ENCODE results near the gene TERT. TPM values are rescaled to one million over a fixed set of nuclear protein-coding genes. Genes with fewer than 3 reads are reported as not detected.

The TERT gene
- total RNA-seq, 1 donor from 2014 or later: 0.20 TPM

DNA sequence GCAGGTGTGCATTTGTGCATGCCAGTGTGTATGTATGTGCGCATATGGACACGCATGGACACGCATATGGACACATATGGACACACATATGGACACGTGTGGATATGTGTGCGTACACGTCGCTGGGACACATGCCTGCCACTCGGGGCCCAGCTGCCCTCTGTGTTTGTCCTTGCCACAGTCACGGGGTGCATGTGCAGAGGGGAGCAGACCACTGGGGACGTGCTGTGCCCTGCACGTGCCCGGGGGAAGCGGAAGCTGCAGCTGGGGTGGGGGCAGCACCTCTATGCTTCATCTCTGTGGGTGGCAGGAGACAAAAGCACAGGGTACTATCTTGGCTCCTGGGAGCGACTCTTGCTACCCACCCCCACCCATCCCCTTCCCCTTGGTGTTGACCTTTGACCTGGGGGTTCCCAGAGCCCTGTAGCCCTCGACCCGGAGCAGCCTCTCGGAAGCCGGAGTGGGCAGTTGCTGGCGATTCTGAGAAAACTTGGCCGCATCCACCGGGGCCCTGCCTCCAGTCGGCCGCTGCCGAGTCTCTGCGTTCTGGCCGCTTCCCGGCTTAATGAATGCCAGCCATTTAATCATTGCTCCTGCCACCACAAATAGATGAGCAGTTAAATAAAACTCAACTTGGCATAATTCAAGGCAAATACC lies 72.1 kb downstream of the TERT start:
- Mint-ChIP-seq H3K27ac (no peak overlapping the region), H3K4me1 (no peaks in the 10 kb centered on the region), H3K27me3 (ENCODE audit: low read depth) (peaks cover 37% of the 10 kb centered on the region), H3K9me3 (no peaks in the 10 kb centered on the region), H3K4me3 (no peak overlapping the region), H3K36me3 (no peaks in the 10 kb centered on the region)
- TF ChIP-seq, protein P1, sequence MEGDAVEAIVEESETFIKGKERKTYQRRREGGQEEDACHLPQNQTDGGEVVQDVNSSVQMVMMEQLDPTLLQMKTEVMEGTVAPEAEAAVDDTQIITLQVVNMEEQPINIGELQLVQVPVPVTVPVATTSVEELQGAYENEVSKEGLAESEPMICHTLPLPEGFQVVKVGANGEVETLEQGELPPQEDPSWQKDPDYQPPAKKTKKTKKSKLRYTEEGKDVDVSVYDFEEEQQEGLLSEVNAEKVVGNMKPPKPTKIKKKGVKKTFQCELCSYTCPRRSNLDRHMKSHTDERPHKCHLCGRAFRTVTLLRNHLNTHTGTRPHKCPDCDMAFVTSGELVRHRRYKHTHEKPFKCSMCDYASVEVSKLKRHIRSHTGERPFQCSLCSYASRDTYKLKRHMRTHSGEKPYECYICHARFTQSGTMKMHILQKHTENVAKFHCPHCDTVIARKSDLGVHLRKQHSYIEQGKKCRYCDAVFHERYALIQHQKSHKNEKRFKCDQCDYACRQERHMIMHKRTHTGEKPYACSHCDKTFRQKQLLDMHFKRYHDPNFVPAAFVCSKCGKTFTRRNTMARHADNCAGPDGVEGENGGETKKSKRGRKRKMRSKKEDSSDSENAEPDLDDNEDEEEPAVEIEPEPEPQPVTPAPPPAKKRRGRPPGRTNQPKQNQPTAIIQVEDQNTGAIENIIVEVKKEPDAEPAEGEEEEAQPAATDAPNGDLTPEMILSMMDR (IDR thresholded peaks at IDR 0.05; ENCODE audit: unreplicated experiment): no peak
- DNase-seq (ENCODE audit: low spot score in 2 of 2, unreplicated experiment in 2 of 2): no peak

DNA sequence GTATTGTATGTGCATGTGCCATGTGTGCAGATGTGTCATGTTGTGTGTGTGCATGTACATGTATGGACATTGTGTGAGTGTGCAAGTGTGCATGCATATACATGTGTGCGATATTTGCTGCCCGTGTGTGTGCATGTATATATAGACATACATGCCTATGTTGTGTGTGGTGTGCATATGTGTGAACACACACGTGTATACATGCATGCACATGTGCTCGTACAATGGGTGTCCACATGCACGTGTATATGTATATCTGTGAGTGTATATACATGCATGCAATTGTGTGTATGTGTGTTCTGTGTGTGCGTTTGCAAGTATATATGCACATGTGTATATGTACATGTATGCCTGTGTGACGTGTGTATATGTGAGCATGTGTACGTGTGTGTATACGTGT lies 72.7 kb downstream of the TERT start:
- no peak for DNase-seq (ENCODE audit: low spot score in 2 of 2, unreplicated experiment in 2 of 2)
- H3K27ac Mint-ChIP-seq: no peak overlapping the region
- TF ChIP-seq, protein P1 (IDR thresholded peaks at IDR 0.05; ENCODE audit: unreplicated experiment): no peak
- H3K4me1 Mint-ChIP-seq: no peaks in the 10 kb centered on the region
- H3K9me3 Mint-ChIP-seq: no peaks in the 10 kb centered on the region
- no peak overlapping the region for H3K4me3 Mint-ChIP-seq
- H3K27me3 Mint-ChIP-seq (ENCODE audit: low read depth): peaks cover 32% of the 10 kb centered on the region
- no peaks in the 10 kb centered on the region for H3K36me3 Mint-ChIP-seq

DNA sequence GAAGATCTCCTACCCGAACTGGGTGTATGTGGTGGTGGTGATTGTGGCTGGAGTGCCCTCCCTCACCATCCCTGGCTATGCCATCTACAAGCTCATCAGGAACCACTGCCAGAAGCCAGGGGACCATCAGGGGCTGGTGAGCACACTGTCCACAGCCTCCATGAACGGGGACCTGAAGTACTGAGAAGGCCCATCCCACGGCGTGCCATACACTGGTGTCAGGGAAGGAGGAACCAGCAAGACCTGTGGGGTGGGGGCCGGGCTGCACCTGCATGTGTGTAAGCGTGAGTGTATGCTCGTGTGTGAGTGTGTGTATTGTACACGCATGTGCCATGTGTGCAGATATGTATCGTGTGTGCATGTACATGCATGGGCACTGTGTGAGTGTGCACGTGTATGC lies 73.1 kb downstream of the TERT start:
- Mint-ChIP-seq H3K4me1 (no peaks in the 10 kb centered on the region), H3K4me3 (no peak overlapping the region), H3K27me3 (ENCODE audit: low read depth) (peaks cover 30% of the 10 kb centered on the region), H3K36me3 (no peaks in the 10 kb centered on the region), H3K9me3 (no peaks in the 10 kb centered on the region), H3K27ac (no peak overlapping the region)
- DNase-seq (ENCODE audit: low spot score in 2 of 2, unreplicated experiment in 2 of 2): no peak
- TF ChIP-seq, protein P1 (IDR thresholded peaks at IDR 0.05; ENCODE audit: unreplicated experiment): no peak

DNA sequence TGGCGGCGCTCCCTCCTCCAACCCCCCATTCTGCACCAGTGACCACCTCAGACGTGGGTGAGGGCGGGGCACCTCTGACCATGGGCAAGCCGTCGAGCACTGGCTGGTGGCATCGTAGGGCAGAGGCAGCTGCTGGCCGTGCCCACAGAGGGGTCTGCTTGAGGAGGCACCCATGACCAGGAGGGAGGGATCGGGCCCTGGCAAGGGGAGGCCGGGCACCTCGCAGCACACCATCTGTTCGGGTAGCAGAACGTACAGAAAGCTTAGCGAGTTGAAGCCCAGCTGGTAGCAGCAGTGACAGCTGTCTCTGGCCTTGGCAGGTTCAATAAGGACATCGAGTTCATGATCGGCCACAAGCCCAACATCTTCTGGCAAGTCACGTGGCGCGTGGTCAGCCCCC lies 74.0 kb downstream of the TERT start:
- Mint-ChIP-seq H3K27ac (no peak overlapping the region), H3K4me1 (no peaks in the 10 kb centered on the region), H3K27me3 (ENCODE audit: low read depth) (peaks cover 28% of the 10 kb centered on the region), H3K36me3 (no peaks in the 10 kb centered on the region), H3K4me3 (no peak overlapping the region), H3K9me3 (peaks cover 2% of the 10 kb centered on the region)
- no peak for DNase-seq (ENCODE audit: low spot score in 2 of 2, unreplicated experiment in 2 of 2)
- TF ChIP-seq, protein P1 (IDR thresholded peaks at IDR 0.05; ENCODE audit: unreplicated experiment): no peak

DNA sequence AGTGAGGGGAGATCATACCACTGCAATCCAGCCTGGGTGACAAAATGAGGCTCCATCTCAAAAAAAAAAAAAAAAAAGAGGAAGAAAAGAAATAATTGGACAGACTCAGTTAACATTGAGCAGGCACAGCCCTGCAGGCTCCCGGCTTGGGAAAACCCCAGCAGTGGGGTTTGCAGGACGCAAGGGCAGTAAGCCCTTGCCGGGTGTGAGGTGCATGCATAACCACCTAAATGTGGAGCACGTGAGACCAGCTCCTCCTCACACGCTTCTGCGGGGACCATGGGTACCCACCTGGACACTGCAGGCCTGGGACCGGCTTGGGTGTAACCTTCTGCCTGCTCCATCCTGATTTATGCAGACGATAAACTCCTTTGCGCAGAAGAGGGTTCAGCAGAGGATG lies 74.5 kb downstream of the TERT start:
- TF ChIP-seq, protein P1 (IDR thresholded peaks at IDR 0.05; ENCODE audit: unreplicated experiment): no peak
- Mint-ChIP-seq H3K9me3 (peaks cover 4% of the 10 kb centered on the region), H3K27me3 (ENCODE audit: low read depth) (peaks cover 29% of the 10 kb centered on the region), H3K36me3 (no peaks in the 10 kb centered on the region), H3K4me1 (no peaks in the 10 kb centered on the region), H3K4me3 (no peak overlapping the region), H3K27ac (no peak overlapping the region)
- no peak for DNase-seq (ENCODE audit: low spot score in 2 of 2, unreplicated experiment in 2 of 2)

DNA sequence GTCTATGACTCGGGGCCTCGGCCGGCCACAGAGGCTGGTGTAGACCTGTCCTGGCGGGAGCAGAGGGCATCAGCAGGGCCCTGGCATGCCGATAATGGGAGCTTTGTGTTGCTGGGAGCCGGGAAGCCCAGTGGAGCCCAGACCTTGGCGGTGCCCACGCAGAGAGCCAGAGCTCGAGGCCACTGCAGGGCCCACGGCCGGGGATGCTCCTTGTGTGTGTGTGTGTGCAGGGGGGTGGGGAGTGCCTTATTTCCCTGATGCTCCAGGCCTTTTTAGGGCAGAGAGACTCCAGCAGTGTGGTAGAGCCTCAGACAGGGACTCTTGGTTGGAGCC lies 75.1 kb downstream of the TERT start:
- H3K9me3 Mint-ChIP-seq: peaks cover 4% of the 10 kb centered on the region
- no peaks in the 10 kb centered on the region for H3K36me3 Mint-ChIP-seq
- no peak overlapping the region for H3K27ac Mint-ChIP-seq
- H3K4me3 Mint-ChIP-seq: no peak overlapping the region
- H3K27me3 Mint-ChIP-seq (ENCODE audit: low read depth): peaks cover 29% of the 10 kb centered on the region
- no peak for DNase-seq (ENCODE audit: low spot score in 2 of 2, unreplicated experiment in 2 of 2)
- no peaks in the 10 kb centered on the region for H3K4me1 Mint-ChIP-seq
- TF ChIP-seq, protein P1 (IDR thresholded peaks at IDR 0.05; ENCODE audit: unreplicated experiment): no peak

All from mesothelial cell of epicardium (in vitro differentiated cells).